PC-3 (cell line): ENCODE results near the gene ARHGAP22. TPM values are rescaled to one million over a fixed set of nuclear protein-coding genes. Genes with fewer than 3 reads are reported as not detected.

ENCODE experiments used
- ATAC-seq: fragments of 200-7000 bp; cut with Tn5 transposase; 2 replicates; pipeline ENCODE4 v1.9.1; 2020; ENCODE audit warnings: mild to moderate bottlenecking, moderate library complexity
- BruUV-seq: library from RNA; stranded (reverse); fragments of 400-500 nt; replicated peaks from 2 replicates; lab custom pipeline; 2021; lab: Mats Ljungman, UMichigan
- CTCF ChIA-PET: fragments of 300-600 bp; sonication (Branson Sonifier 250); formaldehyde crosslinking; loops from one replicate; lab custom pipeline; 2022; ENCODE audit warnings: antibody characterized with exemption; lab: Charles Lee
- POLR2A ChIA-PET: fragments of 300-600 bp; sonication (Branson Sonifier 250); formaldehyde crosslinking; loops from one replicate; lab custom pipeline; 2022; ENCODE audit warnings: antibody characterized with exemption; ENCODE audit not compliant: unreplicated experiment; lab: Charles Lee
- DNase-seq: peaks from one replicate; pipeline ENCODE4 v3.0.0-alpha.2; 2015
- H2AFZ ChIP-seq: fragments of 300-600 bp; sonication (generic); 2 replicates; pipeline ENCODE4 v1.6.0; 2016; ENCODE audit warnings: antibody characterized with exemption, low read length
- H3F3A ChIP-seq: fragments of 300-600 bp; sonication (generic); one replicate; pipeline ENCODE4 v1.6.0; 2017; ENCODE audit warnings: antibody characterized with exemption, low read length, control low read depth, mild to moderate bottlenecking; ENCODE audit not compliant: unreplicated experiment
- H3K27ac ChIP-seq: fragments of 300-600 bp; sonication (generic); 2 replicates; pipeline ENCODE4 v1.5.1; 2016; ENCODE audit warnings: mild to moderate bottlenecking, low read length
- H3K27me3 ChIP-seq: fragments of 300-600 bp; sonication (generic); 2 replicates; pipeline ENCODE4 v1.6.1; 2016; ENCODE audit warnings: low read length, mixed read lengths
- H3K36me3 ChIP-seq: fragments of 300-600 bp; sonication (generic); 2 replicates; pipeline ENCODE4 v1.6.1; 2016; ENCODE audit warnings: low read depth, mixed run types, low read length, mixed read lengths
- H3K4me1 ChIP-seq: fragments of 300-600 bp; sonication (generic); 2 replicates; pipeline ENCODE4 v1.5.1; 2016; ENCODE audit warnings: low read length; ENCODE audit not compliant: insufficient read depth
- H3K4me2 ChIP-seq: fragments of 300-600 bp; sonication (generic); 2 replicates; pipeline ENCODE4 v1.6.0; 2016; ENCODE audit warnings: low read length
- H3K4me3 ChIP-seq: fragments of 300-600 bp; sonication (generic); 2 replicates; pipeline ENCODE4 v1.5.1; 2016; ENCODE audit warnings: mild to moderate bottlenecking, low read length, mixed read lengths
- H3K79me2 ChIP-seq: fragments of 300-600 bp; sonication (generic); 2 replicates; pipeline ENCODE4 v1.6.1; 2017; ENCODE audit warnings: low read length, mixed read lengths
- H3K9ac ChIP-seq: fragments of 300-600 bp; sonication (generic); 2 replicates; pipeline ENCODE4 v1.6.0; 2016; ENCODE audit warnings: mild to moderate bottlenecking, low read length
- H3K9me2 ChIP-seq: fragments of 300-600 bp; sonication (generic); replicated peaks from 2 replicates; pipeline ENCODE4 v1.6.1; 2016; ENCODE audit warnings: mixed run types, low read length, mixed read lengths
- H3K9me3 ChIP-seq: fragments of 300-600 bp; sonication (generic); 2 replicates; pipeline ENCODE4 v1.6.1; 2016; ENCODE audit warnings: low read length, mixed read lengths
- H4K20me1 ChIP-seq: fragments of 300-600 bp; sonication (generic); 2 replicates; pipeline ENCODE4 v1.6.1; 2016; ENCODE audit warnings: low read length, mixed read lengths
- EZH2 ChIP-seq: fragments of 300-600 bp; sonication (generic); IDR thresholded peaks from one replicate; pipeline ENCODE4 v1.6.1; 2017; ENCODE audit warnings: antibody characterized with exemption, mild to moderate bottlenecking, low read length; ENCODE audit not compliant: unreplicated experiment
- EZH2phosphoT487 ChIP-seq: fragments of 300-600 bp; sonication (generic); IDR thresholded peaks from 2 replicates; pipeline ENCODE4 v1.6.1; 2018; ENCODE audit warnings: mild to moderate bottlenecking, antibody characterized with exemption, low read length, borderline replicate concordance
- intact Hi-C: fragments of 100-400 bp; cut with micrococcal nuclease; formaldehyde crosslinking; loops from 2 replicates; pipeline ENCODE4 v1.9.0; 2023
- total RNA-seq: library from RNA; depleted of rRNA; stranded (reverse); fragments of >200 nt; gene quantifications from 2 replicates; pipeline ENCODE4 v1.2.3, GENCODE V29; 2014
- TF ChIP-seq, protein P1 (sequence below): fragments of 300-600 bp; sonication (generic); conservative IDR thresholded peaks from 2 replicates; pipeline ENCODE4 v1.5.1; 2017; ENCODE audit warnings: antibody characterized with exemption, low read depth, mild to moderate bottlenecking, low read length

Gene ARHGAP22
- total RNA-seq, 1 experiment from 2014 or later, result 12.2 TPM

- Histone ChIP-seq H3K27ac (no peak overlapping the region), H3K9ac (no peak overlapping the region), H4K20me1 (no peaks in the 10 kb centered on the region), H3K4me1 (no peaks in the 10 kb centered on the region), H3K27me3 (no peaks in the 10 kb centered on the region), H2AFZ (no peak overlapping the region), H3F3A (no peaks in the 10 kb centered on the region), H3K9me2 (no peaks in the 10 kb centered on the region), H3K36me3 (no peaks in the 10 kb centered on the region), H3K4me3 (no peak overlapping the region), H3K9me3 (no peaks in the 10 kb centered on the region), H3K4me2 (no peak overlapping the region), H3K79me2 (no peaks in the 10 kb centered on the region)
- DNase-seq (no peak), ATAC-seq (peak; percentile 17; the same call in 1 of the 2 replicates)
- TF ChIP-seq, protein P1, sequence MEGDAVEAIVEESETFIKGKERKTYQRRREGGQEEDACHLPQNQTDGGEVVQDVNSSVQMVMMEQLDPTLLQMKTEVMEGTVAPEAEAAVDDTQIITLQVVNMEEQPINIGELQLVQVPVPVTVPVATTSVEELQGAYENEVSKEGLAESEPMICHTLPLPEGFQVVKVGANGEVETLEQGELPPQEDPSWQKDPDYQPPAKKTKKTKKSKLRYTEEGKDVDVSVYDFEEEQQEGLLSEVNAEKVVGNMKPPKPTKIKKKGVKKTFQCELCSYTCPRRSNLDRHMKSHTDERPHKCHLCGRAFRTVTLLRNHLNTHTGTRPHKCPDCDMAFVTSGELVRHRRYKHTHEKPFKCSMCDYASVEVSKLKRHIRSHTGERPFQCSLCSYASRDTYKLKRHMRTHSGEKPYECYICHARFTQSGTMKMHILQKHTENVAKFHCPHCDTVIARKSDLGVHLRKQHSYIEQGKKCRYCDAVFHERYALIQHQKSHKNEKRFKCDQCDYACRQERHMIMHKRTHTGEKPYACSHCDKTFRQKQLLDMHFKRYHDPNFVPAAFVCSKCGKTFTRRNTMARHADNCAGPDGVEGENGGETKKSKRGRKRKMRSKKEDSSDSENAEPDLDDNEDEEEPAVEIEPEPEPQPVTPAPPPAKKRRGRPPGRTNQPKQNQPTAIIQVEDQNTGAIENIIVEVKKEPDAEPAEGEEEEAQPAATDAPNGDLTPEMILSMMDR, result no peak
- no peak for TF ChIP-seq EZH2
- TF ChIP-seq EZH2phosphoT487, result no peak
- intact Hi-C loops, result loop anchor here (10.0 kb wide), 1 partner anchor 959 kb away; no protein-coding TSS in a partner anchor
- POLR2A ChIA-PET, result no interaction called here
- no TSS peak for BruUV-seq
- CTCF ChIA-PET, result interaction anchor here (4.8 kb wide), 1 partner anchor 101 kb away, joined by 81 read pairs; no protein-coding TSS in a partner anchor
Observed at GRCh38 chr10:48555310-48556042, 49.4 kb downstream of the ARHGAP22 start.

DNA sequence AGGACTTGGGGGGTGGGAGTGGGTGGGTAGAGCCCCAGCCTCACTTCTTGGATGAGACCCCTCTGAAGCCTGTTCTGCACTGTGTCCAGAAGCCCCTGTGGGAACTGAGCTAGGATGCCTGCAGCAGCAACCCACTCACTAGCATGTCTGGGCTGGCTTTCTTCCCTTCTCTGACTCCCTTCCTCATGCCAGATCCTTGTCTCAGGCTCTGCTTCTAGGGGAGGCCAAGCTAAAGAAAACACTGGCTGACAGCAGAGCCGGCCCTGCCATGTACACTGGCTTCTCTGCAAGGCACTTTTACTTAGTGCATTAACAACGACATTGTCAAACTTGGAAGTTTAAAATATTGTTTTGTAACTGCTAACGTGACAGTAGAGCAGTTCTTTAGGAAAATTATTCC, 50.2 kb downstream of the ARHGAP22 start:
- H3K36me3 ChIP-seq, result no peaks in the 10 kb centered on the region
- no peak overlapping the region for H3K4me2 ChIP-seq
- BruUV-seq, result no TSS peak
- ChIA-PET CTCF (interaction anchor here (4.8 kb wide), 1 partner anchor 102 kb away, joined by 81 read pairs; no protein-coding TSS in a partner anchor), POLR2A (no interaction called here)
- H3K79me2 ChIP-seq, result no peaks in the 10 kb centered on the region
- no peak overlapping the region for H3K9ac ChIP-seq
- no peaks in the 10 kb centered on the region for H3F3A ChIP-seq
- no peaks in the 10 kb centered on the region for H3K9me3 ChIP-seq
- H3K4me3 ChIP-seq, result no peak overlapping the region
- no peak for ATAC-seq
- H3K4me1 ChIP-seq, result no peaks in the 10 kb centered on the region
- TF ChIP-seq EZH2 (no peak), EZH2phosphoT487 (no peak)
- TF ChIP-seq, protein P1, result no peak
- no peaks in the 10 kb centered on the region for H3K27me3 ChIP-seq
- no peaks in the 10 kb centered on the region for H3K9me2 ChIP-seq
- no peak for DNase-seq
- intact Hi-C loops, result loop anchor here (10.0 kb wide), 1 partner anchor 960 kb away; no protein-coding TSS in a partner anchor
- no peak overlapping the region for H2AFZ ChIP-seq
- H3K27ac ChIP-seq, result no peak overlapping the region
- H4K20me1 ChIP-seq, result no peaks in the 10 kb centered on the region

GRCh38 chr10:48554246-48554645, 50.6 kb downstream of the ARHGAP22 start:
- Histone ChIP-seq H3F3A (no peaks in the 10 kb centered on the region), H3K4me3 (no peak overlapping the region), H4K20me1 (no peaks in the 10 kb centered on the region), H3K9me2 (no peaks in the 10 kb centered on the region), H3K27ac (no peak overlapping the region), H3K36me3 (no peaks in the 10 kb centered on the region), H2AFZ (no peak overlapping the region), H3K79me2 (no peaks in the 10 kb centered on the region), H3K9me3 (no peaks in the 10 kb centered on the region), H3K4me2 (no peak overlapping the region), H3K27me3 (no peaks in the 10 kb centered on the region), H3K9ac (no peak overlapping the region), H3K4me1 (no peaks in the 10 kb centered on the region)
- intact Hi-C loops, result loop anchor here (10.0 kb wide), 1 partner anchor 961 kb away; no protein-coding TSS in a partner anchor
- BruUV-seq, result no TSS peak
- POLR2A ChIA-PET, result no interaction called here
- ATAC-seq, result no peak
- TF ChIP-seq EZH2phosphoT487 (no peak), EZH2 (no peak)
- TF ChIP-seq, protein P1, result no peak
- DNase-seq, result no peak
- CTCF ChIA-PET, result interaction anchor here (4.8 kb wide), 1 partner anchor 102 kb away, joined by 81 read pairs; no protein-coding TSS in a partner anchor
